Measurements from ENCODE around the gene CNBD2. TPM values are rescaled to one million over a fixed set of nuclear protein-coding genes. Genes with fewer than 3 reads are reported as not detected.
A peak's percentile ranks its signal among the peaks of the same experiment; 100 is the strongest.
"Not testable (repeated sequence)": the region's sequence is repeated elsewhere in the genome, so short reads cannot be mapped to it uniquely, and the experiment has no call there.

CNBD2 gene
- polyA plus RNA-seq, 1 donor (not counting 4 experiments of a cell fraction or from before 2014, with no cell fraction given): 3.0 TPM

DNA sequence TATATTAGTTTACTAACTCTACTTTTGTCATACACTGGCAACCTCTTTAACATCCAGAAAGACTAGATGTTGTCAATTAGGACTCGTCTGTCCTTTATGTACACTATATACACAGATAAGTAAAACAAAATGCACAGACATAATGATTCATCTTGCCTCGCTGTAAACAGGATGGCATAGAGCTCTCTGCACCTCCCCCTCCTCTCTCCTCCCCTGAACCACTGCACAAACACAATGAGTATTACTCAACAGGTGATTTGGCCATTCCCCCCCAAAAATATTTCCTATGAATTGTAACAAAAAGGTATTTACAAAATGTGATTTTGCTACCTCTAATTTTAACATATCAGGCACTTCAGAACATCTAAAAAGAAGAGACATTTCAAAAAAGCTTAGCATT is 81.0 kb downstream of the CNBD2 start:
- peak overlapping the region; percentile 97 for H3K9ac ChIP-seq (ENCODE audit: control insufficient read depth, extremely low read depth, insufficient read depth, low read length)
- FAIRE-seq; DNase-seq (ENCODE audit: low read depth, low spot score); H2AFZ ChIP-seq (ENCODE audit: control insufficient read depth, low read length); H3K36me3 ChIP-seq (ENCODE audit: control insufficient read depth in 2 of 2, extremely low read depth in 1 of 2, insufficient read depth in 2 of 2, low read length in 2 of 2); dilution Hi-C loops (cut with MboI; ENCODE audit: extremely low pct_ligation_motif_present, low sequenced_read_pairs); H3K27ac ChIP-seq (ENCODE audit: control insufficient read depth, insufficient read depth, low read length); H3K27me3 ChIP-seq (ENCODE audit: control insufficient read depth, extremely low read depth, insufficient read depth, low read length); H3K9me3 ChIP-seq (ENCODE audit: control insufficient read depth, low read depth, low read length); H3K9me1 ChIP-seq (ENCODE audit: control insufficient read depth, extremely low read depth, insufficient read depth, low read length): not testable (repeated sequence)
- peaks cover 15% of the 10 kb centered on the region for H3K4me1 ChIP-seq (ENCODE audit: control insufficient read depth, extremely low read depth, insufficient read depth, low read length)
- peaks cover 49% of the 10 kb centered on the region for H3K79me2 ChIP-seq (ENCODE audit: control insufficient read depth, insufficient read depth, low read length)
- peak overlapping the region; percentile 45 to 91 (median 46) for H3K4me3 ChIP-seq (ENCODE audit: control insufficient read depth in 2 of 3, extremely low read depth in 1 of 3, insufficient read depth in 2 of 3, low read depth in 1 of 3, low read length in 3 of 3)
- peak overlapping the region; percentile 5 for H3K4me2 ChIP-seq (ENCODE audit: control insufficient read depth, extremely low read depth, insufficient read depth, low read depth, low read length)
- H4K20me1 ChIP-seq (ENCODE audit: control insufficient read depth, extremely low read depth, insufficient read depth, low read length): peaks cover 12% of the 10 kb centered on the region

DNA sequence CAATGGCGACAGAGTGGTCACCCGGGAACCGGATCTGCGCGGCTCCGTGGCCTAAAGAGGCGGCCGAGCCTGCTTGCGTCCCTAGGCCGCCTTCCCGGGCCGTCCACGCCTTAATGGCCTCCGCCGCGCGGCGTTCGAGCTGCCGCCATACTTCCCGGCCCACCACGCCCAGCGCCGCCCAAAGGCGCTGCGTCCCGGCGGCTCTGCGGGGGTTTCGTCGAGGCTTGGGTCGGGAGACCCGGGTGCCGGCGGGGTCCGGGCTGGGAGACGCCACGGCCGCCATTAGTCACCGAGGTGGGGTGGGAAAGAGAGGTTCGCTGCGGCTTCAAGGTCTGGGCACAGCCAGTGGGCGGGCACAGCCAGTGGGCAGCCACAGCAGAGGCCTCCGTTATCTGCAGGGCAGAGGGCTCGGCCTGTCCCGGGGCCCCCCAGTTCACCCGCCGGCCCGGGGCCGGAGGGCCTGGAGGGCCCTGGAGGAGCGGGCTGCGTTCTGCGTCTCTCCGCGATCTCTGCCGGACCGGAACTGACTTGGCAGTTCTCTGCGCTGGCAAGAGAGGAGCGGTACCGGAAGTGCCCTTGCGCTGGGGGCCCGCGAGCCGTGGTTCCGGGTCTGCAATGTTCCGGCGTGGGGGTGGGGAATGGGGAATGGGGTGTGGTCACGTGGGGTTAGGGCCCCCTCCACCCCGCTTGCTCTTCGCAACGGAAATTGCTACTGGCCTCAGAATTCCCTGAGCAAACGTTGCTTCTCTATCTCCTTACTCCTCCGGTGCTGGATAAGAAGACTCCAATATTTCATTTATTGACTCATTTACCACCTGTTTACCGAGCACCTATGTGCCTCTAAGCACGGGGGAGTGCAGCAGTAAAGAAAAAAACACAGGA is 82.3 kb downstream of the CNBD2 start:
- Histone ChIP-seq H3K4me2 (ENCODE audit: control insufficient read depth, extremely low read depth, insufficient read depth, low read depth, low read length) (peak overlapping the region; percentile 69), H3K9me1 (ENCODE audit: control insufficient read depth, extremely low read depth, insufficient read depth, low read length) (no peaks in the 10 kb centered on the region), H2AFZ (ENCODE audit: control insufficient read depth, low read length) (peak overlapping the region; percentile 18), H3K36me3 (ENCODE audit: control insufficient read depth in 2 of 2, extremely low read depth in 1 of 2, insufficient read depth in 2 of 2, low read length in 2 of 2) (no peaks in the 10 kb centered on the region), H3K9me3 (ENCODE audit: control insufficient read depth, low read depth, low read length) (no peaks in the 10 kb centered on the region), H3K79me2 (ENCODE audit: control insufficient read depth, insufficient read depth, low read length) (peaks cover 41% of the 10 kb centered on the region), H3K4me3 (ENCODE audit: control insufficient read depth in 2 of 3, extremely low read depth in 1 of 3, insufficient read depth in 2 of 3, low read depth in 1 of 3, low read length in 3 of 3) (peak overlapping the region; percentile 66 to 91 (median 83)), H3K4me1 (ENCODE audit: control insufficient read depth, extremely low read depth, insufficient read depth, low read length) (peaks cover 12% of the 10 kb centered on the region), H3K27me3 (ENCODE audit: control insufficient read depth, extremely low read depth, insufficient read depth, low read length) (peaks cover 4% of the 10 kb centered on the region), H4K20me1 (ENCODE audit: control insufficient read depth, extremely low read depth, insufficient read depth, low read length) (peaks cover 8% of the 10 kb centered on the region), H3K9ac (ENCODE audit: control insufficient read depth, extremely low read depth, insufficient read depth, low read length) (peak overlapping the region; percentile 97), H3K27ac (ENCODE audit: control insufficient read depth, insufficient read depth, low read length) (peak overlapping the region; percentile 88)
- dilution Hi-C loops (cut with MboI; ENCODE audit: extremely low pct_ligation_motif_present, low sequenced_read_pairs): no loop called here
- FAIRE-seq (no peak), DNase-seq (ENCODE audit: low read depth, low spot score) (peak; percentile 56)
- no peak for TF ChIP-seq EZH2 (IDR thresholded peaks at IDR 0.05; ENCODE audit: low read length)
- TF ChIP-seq, protein P1, sequence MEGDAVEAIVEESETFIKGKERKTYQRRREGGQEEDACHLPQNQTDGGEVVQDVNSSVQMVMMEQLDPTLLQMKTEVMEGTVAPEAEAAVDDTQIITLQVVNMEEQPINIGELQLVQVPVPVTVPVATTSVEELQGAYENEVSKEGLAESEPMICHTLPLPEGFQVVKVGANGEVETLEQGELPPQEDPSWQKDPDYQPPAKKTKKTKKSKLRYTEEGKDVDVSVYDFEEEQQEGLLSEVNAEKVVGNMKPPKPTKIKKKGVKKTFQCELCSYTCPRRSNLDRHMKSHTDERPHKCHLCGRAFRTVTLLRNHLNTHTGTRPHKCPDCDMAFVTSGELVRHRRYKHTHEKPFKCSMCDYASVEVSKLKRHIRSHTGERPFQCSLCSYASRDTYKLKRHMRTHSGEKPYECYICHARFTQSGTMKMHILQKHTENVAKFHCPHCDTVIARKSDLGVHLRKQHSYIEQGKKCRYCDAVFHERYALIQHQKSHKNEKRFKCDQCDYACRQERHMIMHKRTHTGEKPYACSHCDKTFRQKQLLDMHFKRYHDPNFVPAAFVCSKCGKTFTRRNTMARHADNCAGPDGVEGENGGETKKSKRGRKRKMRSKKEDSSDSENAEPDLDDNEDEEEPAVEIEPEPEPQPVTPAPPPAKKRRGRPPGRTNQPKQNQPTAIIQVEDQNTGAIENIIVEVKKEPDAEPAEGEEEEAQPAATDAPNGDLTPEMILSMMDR (optimal IDR thresholded peaks at IDR 0.05 in 1 of 3, IDR thresholded peaks at IDR 0.05 in 1 of 3, conservative IDR thresholded peaks at IDR 0.05 in 1 of 3; ENCODE audit: extremely low read depth in 1 of 3, insufficient read depth in 2 of 3, low read length in 3 of 3): no peak

All from keratinocyte (primary cell).